Right renal pelvis (tissue), 4 donors: Measurements from ENCODE around the gene TRAPPC4. TPM values are rescaled to one million over a fixed set of nuclear protein-coding genes. Genes with fewer than 3 reads are reported as not detected.

Source experiments
- DNase-seq, 4 donors: peaks; one replicate each; pipeline ENCODE4 v3.0.0-alpha.2; 2013; ENCODE audit warnings: low read depth in 4 of 4, low spot score in 3 of 4, missing footprints in 1 of 4
- polyA plus RNA-seq, 4 donors: library from polyadenylated mRNA; unstranded; fragments of 120-200 nt; gene quantifications; one replicate each; pipeline ENCODE4 v1.2.1, GENCODE V29; 2013; ENCODE audit not compliant: insufficient read length in 4 of 4

The TRAPPC4 gene
- polyA plus RNA-seq, 4 donors, result 91.9 to 145 (median 117) TPM

- no peak for DNase-seq
Observed at GRCh38 chr11:119061256-119061655, 42.7 kb downstream of the TRAPPC4 start.

GRCh38 chr11:119062779-119063178, 44.2 kb downstream of the TRAPPC4 start:
- no peak for DNase-seq

- no peak for DNase-seq
Observed at GRCh38 chr11:119065369-119065768, 46.8 kb downstream of the TRAPPC4 start.

- DNase-seq, result peak; percentile 89 to 93 (median 90)
Observed at GRCh38 chr11:119067371-119068222, 49.0 kb downstream of the TRAPPC4 start, which contains the start of gene VPS11. TSS of gene VPS11 (plus strand) at chr11:119067818. CDS start at chr11:119067824, 6 bp downstream.

Other genes with a start within 250 kb of the TRAPPC4 start
- gene DDX6, start 227.6 kb upstream of the TRAPPC4 start, polyA plus RNA-seq, result 100 to 1,000 TPM; 104 to 142 (median 133) TPM
- gene CXCR5, start 134.9 kb upstream of the TRAPPC4 start, polyA plus RNA-seq, result not detected
- 10 to 100 TPM; 32.9 to 37.0 (median 33.1) TPM for gene BCL9L, start 92.8 kb upstream of the TRAPPC4 start, polyA plus RNA-seq
- 10 to 100 TPM in 2 of 4 donors, 1 to 10 TPM in 1, under 1 TPM in 1; 0.74 to 47.4 (median 26.7) TPM for gene UPK2, start 62.5 kb upstream of the TRAPPC4 start, polyA plus RNA-seq
- gene FOXR1, start 47.0 kb upstream of the TRAPPC4 start, polyA plus RNA-seq, result under 1 TPM in 1 of 4 donors, not detected in 3; 0.05 TPM
- gene CENATAC, start 20.6 kb upstream of the TRAPPC4 start, polyA plus RNA-seq, result 10 to 100 TPM; 15.0 to 23.9 (median 17.1) TPM
- 1,000 to 10,000 TPM; 1,012 to 1,189 (median 1,098) TPM for gene RPS25, start 423 bp upstream of the TRAPPC4 start, polyA plus RNA-seq
- gene SLC37A4, start 12.1 kb downstream of the TRAPPC4 start, polyA plus RNA-seq, result 100 to 1,000 TPM in 2 of 4 donors, 10 to 100 TPM in 2; 82.6 to 110 (median 100) TPM
- gene HYOU1, start 38.4 kb downstream of the TRAPPC4 start, polyA plus RNA-seq, result 100 to 1,000 TPM; 111 to 133 (median 122) TPM
- 10 to 100 TPM; 51.9 to 59.5 (median 54.7) TPM for gene VPS11, start 49.1 kb downstream of the TRAPPC4 start, polyA plus RNA-seq
- 10 to 100 TPM; 25.9 to 28.6 (median 26.4) TPM for gene HMBS, start 66.1 kb downstream of the TRAPPC4 start, polyA plus RNA-seq
- 10 to 100 TPM; 56.3 to 70.4 (median 59.5) TPM for gene DPAGT1, start 83.1 kb downstream of the TRAPPC4 start, polyA plus RNA-seq
- gene C2CD2L, start 88.6 kb downstream of the TRAPPC4 start, polyA plus RNA-seq, result 10 to 100 TPM; 10.6 to 14.0 (median 11.8) TPM
- gene HINFP, start 102.8 kb downstream of the TRAPPC4 start, polyA plus RNA-seq, result 10 to 100 TPM; 26.5 to 33.2 (median 30.0) TPM
- gene ABCG4, start 130.3 kb downstream of the TRAPPC4 start, polyA plus RNA-seq, result under 1 TPM; 0.71 to 0.81 (median 0.76) TPM
- gene NLRX1, start 150.0 kb downstream of the TRAPPC4 start, polyA plus RNA-seq, result 10 to 100 TPM; 11.7 to 14.4 (median 12.2) TPM
- 10 to 100 TPM; 12.7 to 19.1 (median 14.2) TPM for gene NHERF4, start 166.7 kb downstream of the TRAPPC4 start, polyA plus RNA-seq
- 10 to 100 TPM; 19.9 to 22.8 (median 21.6) TPM for gene CBL, start 187.6 kb downstream of the TRAPPC4 start, polyA plus RNA-seq